Fibroblast of villous mesenchyme (primary cell): Measurements from ENCODE around the gene ODF2. TPM values are rescaled to one million over a fixed set of nuclear protein-coding genes. Genes with fewer than 3 reads are reported as not detected.

ENCODE experiments used
- DNase-seq: peaks from one replicate; pipeline ENCODE4 v3.0.0-alpha.2; 2010; ENCODE audit warnings: low read depth
- H3K4me3 ChIP-seq: 2 replicates; pipeline ENCODE4 v1.5.1; 2011; ENCODE audit warnings: low read depth, mild to moderate bottlenecking, low read length
- CTCF ChIP-seq: IDR thresholded peaks from 2 replicates; pipeline ENCODE4 v1.5.1; 2012; ENCODE audit warnings: low read depth, mild to moderate bottlenecking, low read length; ENCODE audit not compliant: insufficient read depth
- total RNA-seq: library from RNA; depleted of rRNA; stranded (reverse); fragments of >200 nt; gene quantifications from 2 replicates; pipeline ENCODE4 v1.2.3, GENCODE V29; 2012

ODF2 gene
- total RNA-seq, 1 donor = 44.5 TPM

GRCh38 chr9:128482186-128482585 lies 26.4 kb downstream of the ODF2 start:
- TF ChIP-seq CTCF = no peak
- DNase-seq = no peak
- no peak overlapping the region for H3K4me3 ChIP-seq

DNA sequence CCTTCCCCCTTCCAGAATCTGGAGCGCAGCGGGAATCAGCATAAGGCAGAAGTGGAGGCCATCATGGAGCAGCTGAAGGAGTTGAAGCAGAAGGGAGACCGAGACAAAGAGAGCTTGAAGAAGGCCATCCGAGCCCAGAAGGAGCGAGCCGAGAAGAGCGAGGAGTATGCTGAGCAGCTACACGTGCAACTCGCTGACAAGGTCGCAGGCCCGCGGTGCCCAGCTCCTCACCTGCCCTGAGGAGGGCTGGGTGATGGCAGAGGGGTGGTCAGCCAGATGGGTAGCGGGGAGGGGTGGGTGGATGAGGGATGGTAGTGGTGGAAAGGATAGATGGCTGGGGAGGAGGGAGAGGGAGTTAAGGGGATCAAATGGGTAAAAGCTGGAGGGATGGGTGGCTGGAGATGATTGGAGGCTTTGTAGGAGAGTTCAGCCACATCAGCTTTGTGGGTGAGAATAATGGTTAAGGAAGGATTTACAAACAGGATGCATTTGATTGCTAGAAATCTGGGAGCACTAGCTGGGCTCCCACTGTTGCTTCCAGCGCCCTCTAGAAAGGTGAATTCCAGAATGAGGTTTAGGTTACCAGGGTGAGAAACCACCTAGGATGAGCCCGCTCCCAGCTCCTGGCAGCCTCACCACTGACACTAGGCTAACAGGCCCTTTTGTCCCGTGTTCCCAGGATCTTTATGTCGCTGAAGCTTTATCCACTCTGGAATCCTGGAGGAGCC lies 29.0 kb downstream of the ODF2 start:
- TF ChIP-seq CTCF = no peak
- DNase-seq = no peak
- no peak overlapping the region for H3K4me3 ChIP-seq

GRCh38 chr9:128485414-128485855 lies 29.6 kb downstream of the ODF2 start:
- no peak overlapping the region for H3K4me3 ChIP-seq
- no peak for TF ChIP-seq CTCF
- DNase-seq = no peak

DNA sequence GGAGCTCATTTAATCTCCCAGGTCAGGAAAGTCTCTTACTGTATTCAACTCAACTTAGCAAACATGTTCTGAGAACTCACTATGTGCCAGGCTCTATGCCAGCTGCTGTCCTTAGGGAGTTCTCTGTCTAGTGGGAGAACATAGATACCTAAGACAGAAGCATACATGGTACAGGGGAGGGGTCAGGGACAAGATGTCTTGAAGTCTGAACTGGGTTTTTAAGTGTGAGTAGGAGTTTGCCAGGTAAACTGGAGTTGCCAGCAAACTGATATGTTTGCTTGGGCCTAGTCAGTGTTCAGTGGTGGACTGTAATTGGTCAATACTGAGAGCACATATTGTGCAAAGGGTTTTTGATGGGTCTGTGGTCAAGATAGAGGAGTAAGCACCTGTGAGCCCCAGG lies 30.4 kb downstream of the ODF2 start:
- TF ChIP-seq CTCF = no peak
- DNase-seq = no peak
- H3K4me3 ChIP-seq = no peak overlapping the region

GRCh38 chr9:128493424-128493823 lies 37.6 kb downstream of the ODF2 start:
- no peak for TF ChIP-seq CTCF
- DNase-seq = no peak
- H3K4me3 ChIP-seq = no peak overlapping the region

GRCh38 chr9:128494108-128494745 lies 38.4 kb downstream of the ODF2 start:
- H3K4me3 ChIP-seq = no peak overlapping the region
- no peak for DNase-seq
- TF ChIP-seq CTCF = no peak
